HG03378 (cell line): Measurements from ENCODE around the gene PGF.

Source experiments
- ATAC-seq: cut with Tn5 transposase; IDR thresholded peaks from one replicate; pipeline ENCODE4 v1.9.1; 2021; ENCODE audit warnings: mild to moderate bottlenecking, moderate library complexity; ENCODE audit not compliant: unreplicated experiment

The PGF gene

DNA sequence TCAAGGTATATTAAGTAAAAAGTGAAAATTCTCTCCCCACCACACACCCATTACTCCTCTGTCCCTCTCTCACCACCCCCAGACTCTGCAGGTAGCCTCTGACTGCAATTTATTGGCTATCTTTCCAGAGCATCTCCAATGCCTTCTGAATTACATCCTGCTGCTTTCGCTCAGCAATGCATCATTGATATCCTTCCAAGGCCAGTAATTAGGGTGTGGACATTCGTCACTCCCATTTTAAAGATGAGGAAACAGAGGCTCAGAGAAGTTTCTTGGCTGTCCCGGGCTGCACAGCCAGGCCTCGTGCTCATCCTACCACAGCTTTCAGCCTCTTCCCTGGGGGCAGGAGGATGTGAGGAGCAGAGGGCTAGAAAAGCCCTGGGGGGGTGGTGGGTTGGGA lies 23.6 kb upstream of the PGF start:
- no peak for ATAC-seq

- ATAC-seq = no peak
Observed at GRCh38 chr14:74978416-74978947, 23.1 kb upstream of the PGF start.

- ATAC-seq = no peak
Observed at GRCh38 chr14:74977901-74978385, 22.5 kb upstream of the PGF start.

DNA sequence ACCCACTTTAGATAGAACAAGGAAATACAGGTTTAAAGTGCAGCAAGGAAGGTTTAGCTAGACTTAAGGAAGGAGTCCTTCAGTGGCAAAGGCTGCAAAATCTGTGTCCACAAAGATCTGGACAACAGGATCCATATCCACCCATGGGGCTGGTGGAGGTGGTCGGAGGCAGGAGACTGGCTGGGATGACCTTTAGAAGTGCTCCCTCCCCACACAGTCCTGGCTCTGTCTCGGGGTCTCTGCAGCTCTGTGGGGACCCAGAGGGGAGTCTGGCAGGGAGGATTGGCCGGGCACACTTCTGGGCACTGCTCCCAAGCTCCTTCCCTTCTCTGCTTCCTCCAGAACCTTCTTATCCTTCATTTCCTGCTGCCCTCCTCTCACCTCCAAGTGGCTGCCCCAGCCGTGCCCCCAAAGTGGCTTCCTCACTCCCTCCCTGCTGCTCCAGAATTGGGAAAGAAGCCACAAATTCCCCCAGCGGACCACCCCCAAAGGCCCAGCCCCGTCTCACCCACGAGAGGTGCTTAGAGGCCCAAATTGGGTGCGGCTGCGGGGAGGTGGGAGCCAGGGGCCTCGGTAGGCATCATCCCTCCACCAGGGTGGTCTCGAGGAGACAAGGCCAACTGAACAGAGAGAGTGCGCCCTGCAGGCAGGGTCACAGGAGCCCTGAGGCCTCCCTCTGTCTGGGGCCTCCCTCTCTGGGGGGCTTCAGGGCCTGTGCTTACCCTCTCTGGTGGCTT lies 21.9 kb upstream of the PGF start:
- ATAC-seq = no peak

DNA sequence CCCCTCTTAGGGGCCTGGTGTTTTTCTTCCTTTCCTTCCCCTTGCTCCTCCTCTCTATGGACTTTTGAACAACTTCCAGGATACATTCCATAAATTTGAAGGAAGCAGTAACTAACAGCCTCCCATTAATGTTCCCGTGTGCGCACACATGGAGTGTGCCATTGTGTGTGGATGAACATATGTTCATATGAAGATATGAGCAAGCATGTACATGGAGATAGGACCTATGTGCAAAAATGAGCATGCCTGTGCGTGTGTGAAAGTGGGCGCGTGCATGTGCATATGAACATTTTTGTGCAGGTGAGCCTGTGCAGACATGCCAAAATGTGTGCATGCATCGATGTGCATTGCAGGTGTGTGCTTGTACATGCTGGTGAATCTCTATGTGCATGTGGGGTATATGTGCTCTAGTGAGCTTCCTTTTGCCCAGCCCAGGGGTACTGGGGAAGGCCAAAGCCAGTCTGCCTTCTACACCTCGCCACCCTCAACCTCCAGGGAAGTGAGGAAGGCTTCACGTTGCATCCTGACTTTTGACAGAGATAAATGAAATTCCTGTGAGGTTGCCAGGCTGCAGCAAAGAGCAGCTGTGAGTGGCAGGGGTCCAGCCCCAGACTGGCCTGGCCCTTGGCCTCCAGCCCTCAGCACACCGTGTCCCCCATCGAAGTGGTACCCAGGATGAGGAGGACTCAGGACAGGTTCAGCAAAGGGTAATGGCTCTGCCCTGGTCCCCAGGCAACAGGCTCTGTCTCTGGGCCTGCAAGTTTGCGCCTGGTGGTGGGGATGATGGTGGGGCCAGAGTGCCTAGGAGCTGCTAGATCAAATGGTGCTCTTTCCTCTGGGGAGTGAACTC lies 21.1 kb upstream of the PGF start:
- no peak for ATAC-seq

DNA sequence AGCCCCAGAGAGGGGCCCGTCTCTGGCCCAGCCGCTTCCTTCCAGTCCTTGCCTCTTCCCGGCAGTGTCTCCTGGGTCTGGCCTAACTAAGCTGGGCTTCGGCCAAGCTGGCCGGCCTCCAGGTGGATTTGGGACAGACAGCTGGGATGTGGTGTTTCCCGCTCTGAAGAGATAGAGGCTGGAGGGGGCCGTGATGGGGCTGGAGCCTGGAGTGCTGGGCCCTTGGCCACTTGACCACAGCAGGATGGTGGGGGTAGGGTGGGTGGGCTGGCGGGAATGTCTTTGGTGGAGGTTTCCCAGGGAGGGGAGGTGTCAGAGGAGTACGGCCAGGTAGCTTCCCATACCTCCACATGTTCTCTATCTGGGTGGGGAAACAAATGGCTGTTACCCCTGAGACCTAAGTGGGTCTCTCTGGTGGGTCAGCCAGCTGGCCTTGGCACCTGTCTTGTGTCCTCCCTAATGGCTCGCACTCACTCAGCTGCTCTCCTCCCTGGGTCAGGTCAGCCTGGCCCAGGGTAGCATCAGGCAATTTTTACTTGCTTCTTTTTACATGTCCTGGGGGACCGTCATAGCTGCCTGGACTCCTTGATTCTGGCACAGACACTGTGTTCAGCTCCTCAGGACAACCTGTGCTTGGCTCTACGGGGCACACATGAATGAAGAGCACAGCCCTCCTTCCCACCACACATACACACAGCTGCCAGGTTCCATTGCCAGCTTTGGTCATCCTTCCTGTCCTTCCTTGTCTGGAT lies 19.8 kb upstream of the PGF start:
- ATAC-seq = no peak

DNA sequence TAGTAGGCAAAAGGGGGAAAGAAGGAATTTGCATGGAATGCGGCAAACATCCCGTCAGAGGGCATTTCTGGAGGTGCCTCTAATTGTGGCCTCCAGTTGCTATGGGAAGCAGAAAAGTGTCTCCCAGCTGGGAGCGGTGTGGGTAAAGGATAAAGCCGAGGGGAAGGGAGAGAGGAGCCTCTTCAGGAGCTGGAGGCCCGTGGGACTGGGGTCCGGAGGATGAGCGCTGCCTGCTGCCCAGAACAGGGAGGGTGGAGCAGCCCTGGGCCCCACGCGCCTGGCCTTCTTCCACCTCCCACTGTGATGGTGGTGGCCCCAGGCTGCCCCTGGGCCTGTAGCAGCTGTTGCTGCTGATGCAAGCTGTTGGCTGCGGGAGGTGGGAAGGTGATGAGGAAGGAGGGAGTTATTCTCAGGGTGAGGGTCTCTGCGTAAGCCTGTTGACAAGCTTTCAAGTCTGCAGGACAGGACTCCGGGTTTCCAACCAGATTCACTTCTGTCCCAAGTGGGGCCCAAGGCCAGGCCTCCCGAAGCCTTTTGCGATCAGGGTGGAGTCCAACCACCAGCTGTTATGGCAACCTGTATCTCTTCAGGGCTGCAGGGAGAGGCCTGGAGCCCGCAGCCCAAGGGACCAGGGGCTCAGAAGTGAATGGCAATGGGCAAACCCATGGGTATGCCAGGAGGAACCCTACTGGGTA lies 19.1 kb upstream of the PGF start:
- no peak for ATAC-seq

- ATAC-seq = no peak
Observed at GRCh38 chr14:74973905-74974363, 18.5 kb upstream of the PGF start.

- no peak for ATAC-seq
Observed at GRCh38 chr14:74973003-74973653, 17.7 kb upstream of the PGF start.

- no peak for ATAC-seq
Observed at GRCh38 chr14:74968811-74969210, 13.4 kb upstream of the PGF start.

- no peak for ATAC-seq
Observed at GRCh38 chr14:74965486-74966153, 10.2 kb upstream of the PGF start.

DNA sequence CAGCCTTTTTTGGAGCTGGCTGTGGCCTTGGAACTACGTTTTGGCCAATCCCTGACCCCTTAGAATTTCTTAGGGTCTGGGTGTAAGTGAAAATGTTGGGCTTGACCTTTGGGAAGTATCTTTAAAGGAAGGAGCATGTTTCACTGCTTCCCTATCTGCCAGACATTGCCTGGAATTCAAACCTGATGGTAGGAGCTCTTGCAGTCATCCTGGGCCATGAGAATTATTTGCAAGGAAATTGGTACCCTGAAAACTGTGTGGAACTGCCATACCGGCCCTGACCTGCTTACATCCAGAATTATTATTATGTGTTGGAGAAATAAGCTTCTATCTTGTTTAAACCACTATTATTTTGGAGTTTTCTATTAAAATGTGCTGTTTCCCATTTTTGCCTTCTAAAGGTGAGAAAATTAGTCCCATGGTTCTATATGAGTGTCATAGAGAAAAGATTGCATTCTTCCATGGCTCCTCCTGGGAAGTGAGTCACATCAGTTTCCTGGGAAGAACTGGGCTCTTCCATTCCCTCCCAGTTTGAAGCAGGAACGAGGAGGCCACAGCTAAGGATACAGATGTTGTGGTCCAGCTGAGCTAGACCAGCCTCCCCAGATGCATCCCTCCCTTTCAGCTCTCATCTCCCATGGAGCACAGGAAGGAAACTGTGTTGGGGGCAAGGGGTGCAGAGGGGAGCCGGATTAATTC lies 9.5 kb upstream of the PGF start:
- no peak for ATAC-seq

GRCh38 chr14:74963705-74964271 lies 8.4 kb upstream of the PGF start:
- no peak for ATAC-seq

GRCh38 chr14:74963178-74963704 lies 7.8 kb upstream of the PGF start:
- no peak for ATAC-seq

- ATAC-seq = no peak
Observed at GRCh38 chr14:74962493-74962892, 7.1 kb upstream of the PGF start.

GRCh38 chr14:74962046-74962445 lies 6.6 kb upstream of the PGF start:
- no peak for ATAC-seq

- ATAC-seq = no peak
Observed at GRCh38 chr14:74961238-74961911, 6.0 kb upstream of the PGF start.

DNA sequence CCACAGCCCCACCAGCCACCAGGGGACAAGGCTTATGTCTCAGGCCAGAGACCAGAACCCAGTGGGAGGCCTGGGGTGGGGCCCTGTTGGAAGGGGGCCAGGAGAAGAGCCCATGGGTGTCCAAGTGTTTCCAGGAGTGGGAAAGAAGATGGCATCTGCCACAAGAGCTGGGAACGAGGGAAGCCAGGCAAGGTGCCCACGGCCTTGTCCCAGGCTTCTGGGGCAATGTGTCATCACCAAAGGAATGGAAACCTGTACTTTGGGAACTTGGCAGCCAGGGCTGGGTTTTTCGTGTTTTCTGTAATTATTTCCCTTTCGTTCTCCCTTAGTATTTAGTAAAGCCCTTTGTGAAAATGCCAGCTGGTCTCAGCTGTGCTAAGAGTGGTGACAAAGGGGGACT lies 5.3 kb upstream of the PGF start:
- no peak for ATAC-seq
